Erythroblast (primary cell): Measurements from ENCODE around the gene SEC22C.

Experiments
- GATA1 ChIP-seq: IDR thresholded peaks from 2 replicates; pipeline ENCODE4 v1.6.1; 2011; ENCODE audit warnings: low read depth, mild to moderate bottlenecking, control low read depth, low read length, moderate library complexity
- POLR2A ChIP-seq: IDR thresholded peaks from 2 replicates; pipeline ENCODE4 v1.6.1; 2011; ENCODE audit warnings: mild to moderate bottlenecking, low read length

GRCh38 chr3:42500909-42501308 lies 80.9 kb downstream of the SEC22C start:
- no peak for TF ChIP-seq POLR2A
- TF ChIP-seq GATA1, result no peak
